K562 (cell line): ENCODE measurements around the gene PRKRIP1.

ENCODE experiments used
- HDAC3 ChIP-seq: fragments of 450-650 bp; IDR thresholded peaks from 2 replicates; pipeline ENCODE4 v1.6.1; 2018; ENCODE audit warnings: borderline replicate concordance, mild to moderate bottlenecking, moderate library complexity; ENCODE audit not compliant: partially characterized antibody
- HIVEP1 ChIP-seq: fragments of 250-450 bp; sonication (Bioruptor Pico); IDR thresholded peaks from 2 replicates; pipeline ENCODE4 v1.4.0; 2020; ENCODE audit warnings: mild to moderate bottlenecking
- NFIC ChIP-seq: fragments of 450-650 bp; IDR thresholded peaks from 2 replicates; pipeline ENCODE4 v1.6.1; 2017; ENCODE audit warnings: mild to moderate bottlenecking, inconsistent platforms
- POLR2A ChIP-seq: fragments of 450-650 bp; conservative IDR thresholded peaks from 2 replicates; pipeline ENCODE4 v1.6.1; 2016
- PTBP1 ChIP-seq: fragments of 200-400 bp; formaldehyde crosslinking; IDR thresholded peaks from 2 replicates; pipeline ENCODE4 v1.6.1; 2017; ENCODE audit warnings: low read depth, low read length
- SIX5 ChIP-seq, 2 experiments: IDR thresholded peaks; 2 replicates each; pipeline ENCODE4 v1.6.1; 2011; ENCODE audit warnings: low read length in 2 of 2, borderline replicate concordance in 1 of 2, low read depth in 1 of 2, mild to moderate bottlenecking in 1 of 2, moderate library complexity in 1 of 2; ENCODE audit not compliant: insufficient read depth in 1 of 2
- TEAD2 ChIP-seq: fragments of 450-650 bp; IDR thresholded peaks from 2 replicates; pipeline ENCODE4 v1.6.1; 2016; ENCODE audit warnings: missing genetic modification characterization, control low read depth, missing compliant biosample characterization
- THRAP3 ChIP-seq: fragments of 450-650 bp; IDR thresholded peaks from 2 replicates; pipeline ENCODE4 v1.6.1; 2016; ENCODE audit warnings: mild to moderate bottlenecking, inconsistent platforms, borderline replicate concordance
- TF ChIP-seq, protein P1 (sequence below), 3 experiments: IDR thresholded peaks in 2 of 3; conservative IDR thresholded peaks in 1 of 3; 2 replicates each; pipeline ENCODE4 v1.5.1; 2011 to 2012; ENCODE audit warnings: low read length in 3 of 3, mild to moderate bottlenecking in 3 of 3, control low read depth in 2 of 3, improper control_type of control experiment in 1 of 3, inconsistent platforms in 1 of 3, low read depth in 1 of 3, mixed read lengths in 1 of 3, moderate library complexity in 1 of 3; ENCODE audit not compliant: insufficient read depth in 2 of 3
- TF ChIP-seq, protein P2 (sequence below): sonication (generic); formaldehyde crosslinking; IDR thresholded peaks from 2 replicates; pipeline ENCODE4 v1.9.0; 2022; ENCODE audit warnings: mild to moderate bottlenecking, missing genetic modification reagents

DNA sequence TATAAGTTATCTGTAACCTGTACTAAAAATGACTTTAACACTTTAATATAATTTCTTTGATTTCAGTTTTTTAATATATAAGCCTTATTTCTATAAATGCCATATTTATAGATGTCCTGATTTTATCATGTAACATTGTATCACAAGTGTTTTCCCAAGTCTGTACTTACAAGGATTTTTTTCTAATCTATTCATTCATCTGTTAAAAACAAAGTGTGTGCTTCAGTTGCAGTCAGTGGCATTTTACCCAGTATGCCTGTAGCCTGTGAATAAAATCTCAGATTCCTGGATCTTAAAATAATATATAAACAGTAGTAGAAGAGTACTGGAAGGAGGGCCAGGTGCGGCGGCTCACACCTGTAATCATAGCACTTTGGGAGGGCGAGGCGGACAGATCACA, 17.4 kb downstream of the PRKRIP1 start:
- no peak for TF ChIP-seq SIX5 (IDR thresholded peaks at IDR 0.05; ENCODE audit: borderline replicate concordance in 1 of 2, insufficient read depth in 1 of 2, low read depth in 1 of 2, low read length in 2 of 2)
- TF ChIP-seq, protein P1, sequence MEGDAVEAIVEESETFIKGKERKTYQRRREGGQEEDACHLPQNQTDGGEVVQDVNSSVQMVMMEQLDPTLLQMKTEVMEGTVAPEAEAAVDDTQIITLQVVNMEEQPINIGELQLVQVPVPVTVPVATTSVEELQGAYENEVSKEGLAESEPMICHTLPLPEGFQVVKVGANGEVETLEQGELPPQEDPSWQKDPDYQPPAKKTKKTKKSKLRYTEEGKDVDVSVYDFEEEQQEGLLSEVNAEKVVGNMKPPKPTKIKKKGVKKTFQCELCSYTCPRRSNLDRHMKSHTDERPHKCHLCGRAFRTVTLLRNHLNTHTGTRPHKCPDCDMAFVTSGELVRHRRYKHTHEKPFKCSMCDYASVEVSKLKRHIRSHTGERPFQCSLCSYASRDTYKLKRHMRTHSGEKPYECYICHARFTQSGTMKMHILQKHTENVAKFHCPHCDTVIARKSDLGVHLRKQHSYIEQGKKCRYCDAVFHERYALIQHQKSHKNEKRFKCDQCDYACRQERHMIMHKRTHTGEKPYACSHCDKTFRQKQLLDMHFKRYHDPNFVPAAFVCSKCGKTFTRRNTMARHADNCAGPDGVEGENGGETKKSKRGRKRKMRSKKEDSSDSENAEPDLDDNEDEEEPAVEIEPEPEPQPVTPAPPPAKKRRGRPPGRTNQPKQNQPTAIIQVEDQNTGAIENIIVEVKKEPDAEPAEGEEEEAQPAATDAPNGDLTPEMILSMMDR (IDR thresholded peaks at IDR 0.05 in 2 of 3, conservative IDR thresholded peaks at IDR 0.05 in 1 of 3; ENCODE audit: insufficient read depth in 2 of 3, low read depth in 1 of 3, low read length in 3 of 3) = no peak
- no peak for TF ChIP-seq HIVEP1
- TF ChIP-seq TEAD2 = no peak
- TF ChIP-seq POLR2A = no peak
- TF ChIP-seq NFIC = no peak
- TF ChIP-seq, protein P2, sequence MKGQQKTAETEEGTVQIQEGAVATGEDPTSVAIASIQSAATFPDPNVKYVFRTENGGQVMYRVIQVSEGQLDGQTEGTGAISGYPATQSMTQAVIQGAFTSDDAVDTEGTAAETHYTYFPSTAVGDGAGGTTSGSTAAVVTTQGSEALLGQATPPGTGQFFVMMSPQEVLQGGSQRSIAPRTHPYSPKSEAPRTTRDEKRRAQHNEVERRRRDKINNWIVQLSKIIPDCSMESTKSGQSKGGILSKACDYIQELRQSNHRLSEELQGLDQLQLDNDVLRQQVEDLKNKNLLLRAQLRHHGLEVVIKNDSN = no peak
- TF ChIP-seq HDAC3 = no peak
- no peak for TF ChIP-seq THRAP3
- TF ChIP-seq PTBP1 = no peak
